ENCODE data around the gene VSTM2B. TPM values are rescaled to one million over a fixed set of nuclear protein-coding genes. Genes with fewer than 3 reads are reported as not detected.

Gene VSTM2B
- total RNA-seq, 4 donors from 2014 or later, result not detected

Other genes with a start within 250 kb of the VSTM2B start
- gene POP4, start 80.3 kb downstream of the VSTM2B start, total RNA-seq, result 10 to 100 TPM; 46.3 to 56.5 (median 54.8) TPM
- gene PLEKHF1, start 139.5 kb downstream of the VSTM2B start, total RNA-seq, result 10 to 100 TPM in 3 of 4 donors, 1 to 10 TPM in 1; 4.3 to 20.8 (median 17.1) TPM
- 10 to 100 TPM; 11.2 to 21.6 (median 18.3) TPM for gene C19orf12, start 189.3 kb downstream of the VSTM2B start, total RNA-seq